Transverse colon (tissue), 4 donors: ENCODE results near the gene DCAF10.

ENCODE experiments used
- CTCF ChIP-seq, 5 experiments: fragments of 200-600 bp in 3 of 5; fragments of 450-650 bp in 2 of 5; sonication (generic) in 3 of 5; IDR thresholded peaks; 1 replicate in 2 of 5; 2 replicates in 3 of 5; pipeline ENCODE4 v1.5.1; 2016 to 2017; ENCODE audit warnings: antibody characterized with exemption in 5 of 5, inconsistent platforms in 3 of 5, mild to moderate bottlenecking in 2 of 5, moderate library complexity in 1 of 5
- EP300 ChIP-seq: sonication (generic); formaldehyde crosslinking; IDR thresholded peaks from one replicate; pipeline ENCODE4 v1.6.1; 2017; ENCODE audit warnings: antibody characterized with exemption, low read depth
- POLR2A ChIP-seq: fragments of 450-650 bp; IDR thresholded peaks from one replicate; pipeline ENCODE4 v1.6.1; 2016; ENCODE audit warnings: antibody characterized with exemption, mild to moderate bottlenecking, moderate library complexity
- POLR2AphosphoS5 ChIP-seq, 3 donors: sonication (generic); formaldehyde crosslinking; IDR thresholded peaks; one replicate each; pipeline ENCODE4 v1.6.1; 2016; ENCODE audit warnings: antibody characterized with exemption in 3 of 3

GRCh38 chr9:37876376-37876775 lies 75.8 kb downstream of the DCAF10 start:
- TF ChIP-seq CTCF (IDR thresholded peaks at IDR 0.05) (no peak), POLR2AphosphoS5 (IDR thresholded peaks at IDR 0.05) (no peak), POLR2A (no peak), EP300 (no peak)
